OCI-LY1 (cell line): ENCODE results near the gene THUMPD2.

Experiments used
- CTCF ChIP-seq: fragments of 200-600 bp; sonication (generic), shearing (Covaris generic); IDR thresholded peaks from 2 replicates; pipeline ENCODE4 v1.5.1; 2017; ENCODE audit warnings: mild to moderate bottlenecking, antibody characterized with exemption, low read length, moderate library complexity, mixed read lengths
- EZH2 ChIP-seq: fragments of 200-600 bp; sonication (generic), shearing (Covaris generic); IDR thresholded peaks from 2 replicates; pipeline ENCODE4 v1.8.0; 2017; ENCODE audit warnings: borderline replicate concordance, mixed run types, mild to moderate bottlenecking, antibody characterized with exemption, low read length, moderate library complexity, mixed read lengths

- TF ChIP-seq CTCF (no peak), EZH2 (no peak)
Observed at GRCh38 chr2:39689876-39690275, 89.2 kb downstream of the THUMPD2 start.
